ENCODE data around the gene AUTS2.

AUTS2 gene

DNA sequence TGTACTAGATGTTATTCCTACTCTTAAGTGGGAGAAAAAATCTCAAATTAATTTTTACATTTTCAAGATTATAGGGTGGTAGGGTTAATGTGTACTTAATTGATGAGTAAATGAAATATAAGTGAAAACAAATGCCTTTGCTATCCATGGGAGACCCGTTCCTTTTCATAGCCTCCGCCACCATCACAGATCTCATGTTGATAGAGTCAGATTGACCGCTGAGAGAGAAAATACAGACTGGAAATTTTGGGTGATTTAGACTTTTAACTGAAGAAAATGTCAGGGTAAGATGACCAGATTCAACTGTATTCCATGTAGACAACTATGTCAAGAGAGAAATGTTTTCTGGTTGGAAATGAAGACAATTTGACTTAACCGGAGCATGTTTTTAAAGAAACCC lies 446.2 kb downstream of the AUTS2 start:
- TF ChIP-seq CTCF (IDR thresholded peaks at IDR 0.05; ENCODE audit: borderline replicate concordance, insufficient read depth, low read depth, low read length) = no peak

GRCh38 chr7:70044981-70045380 lies 446.7 kb downstream of the AUTS2 start:
- no peak overlapping the region for H3K4me3 ChIP-seq (ENCODE audit: low read depth, low read length)
- no peak for TF ChIP-seq CTCF (IDR thresholded peaks at IDR 0.05; ENCODE audit: borderline replicate concordance, insufficient read depth, low read depth, low read length)

More for the DNA sequence above, 446.2 kb downstream of the AUTS2 start:
- no peak overlapping the region for H3K4me3 ChIP-seq (ENCODE audit: low read depth, low read length)

DNA sequence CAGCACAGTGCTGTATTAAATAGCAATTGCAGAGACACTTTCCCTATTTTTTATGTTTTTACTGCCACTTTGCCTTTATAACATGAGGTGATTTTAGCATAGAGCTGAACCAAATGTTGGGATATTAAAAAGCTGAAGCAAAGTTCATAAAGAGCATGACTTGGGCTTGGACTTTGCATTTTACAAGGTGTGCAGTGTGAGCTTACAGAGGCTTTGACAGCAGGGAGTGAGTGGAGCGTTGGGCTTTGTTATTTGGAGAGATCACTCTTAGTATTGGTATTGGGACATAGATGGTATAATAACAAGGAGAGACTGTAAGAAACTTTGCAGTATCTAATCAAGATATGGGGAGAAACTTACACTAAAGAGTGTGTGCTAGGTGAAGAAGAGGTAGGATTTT lies 449.1 kb downstream of the AUTS2 start:
- no peak for TF ChIP-seq CTCF (IDR thresholded peaks at IDR 0.05; ENCODE audit: borderline replicate concordance, insufficient read depth, low read depth, low read length)

DNA sequence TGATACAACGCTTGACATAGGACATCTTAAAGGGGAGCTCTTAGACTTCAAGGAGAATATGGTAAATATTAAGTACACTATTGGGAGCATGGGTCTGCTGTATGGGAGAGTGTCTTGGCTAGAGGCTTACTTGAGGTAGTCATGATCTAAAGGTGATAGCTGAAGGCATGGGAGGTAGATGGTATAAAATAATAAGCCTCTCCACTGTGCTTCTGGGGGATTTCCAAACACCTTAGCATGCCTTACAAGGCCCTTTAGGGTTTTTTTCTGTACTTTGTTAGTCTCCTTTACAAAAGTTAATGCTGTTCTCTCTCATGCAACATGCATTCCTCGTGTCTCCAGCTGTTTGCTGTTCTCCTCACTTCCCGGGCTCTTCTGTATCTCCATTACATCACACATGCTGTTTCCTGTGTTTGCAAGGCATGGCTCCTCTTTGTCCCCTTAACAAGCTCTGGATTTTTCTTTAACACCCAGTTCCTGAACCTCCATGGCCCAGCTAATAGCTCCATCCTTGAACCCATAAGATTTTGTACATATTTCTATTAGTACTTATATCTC lies 449.7 kb downstream of the AUTS2 start:
- no peak for TF ChIP-seq CTCF (IDR thresholded peaks at IDR 0.05; ENCODE audit: borderline replicate concordance, insufficient read depth, low read depth, low read length)
- H3K4me3 ChIP-seq (ENCODE audit: low read depth, low read length) = no peak overlapping the region

More for the DNA sequence above, 449.1 kb downstream of the AUTS2 start:
- no peak overlapping the region for H3K4me3 ChIP-seq (ENCODE audit: low read depth, low read length)

GRCh38 chr7:70051726-70052125 lies 453.5 kb downstream of the AUTS2 start:
- TF ChIP-seq CTCF (IDR thresholded peaks at IDR 0.05; ENCODE audit: borderline replicate concordance, insufficient read depth, low read depth, low read length) = no peak
- no peak overlapping the region for H3K4me3 ChIP-seq (ENCODE audit: low read depth, low read length)

DNA sequence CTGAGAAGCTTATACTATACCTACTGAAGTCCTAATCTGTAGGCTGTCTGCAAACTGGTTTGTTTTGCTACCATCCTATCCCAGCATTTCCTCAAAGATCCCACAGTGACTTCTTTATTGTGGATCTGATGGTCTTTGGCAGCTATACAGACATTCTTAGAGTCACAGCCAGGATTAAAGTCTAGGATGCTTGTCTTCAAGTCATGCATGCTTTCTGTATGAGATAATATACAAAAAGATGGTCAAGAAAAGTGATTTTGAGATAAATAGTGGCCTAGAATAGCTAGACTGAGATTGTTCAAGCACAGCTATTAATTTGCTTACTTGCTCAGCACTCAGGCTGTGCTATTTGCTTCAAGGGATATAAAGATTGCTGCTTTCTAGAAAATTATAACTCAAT lies 454.4 kb downstream of the AUTS2 start:
- TF ChIP-seq CTCF (IDR thresholded peaks at IDR 0.05; ENCODE audit: borderline replicate concordance, insufficient read depth, low read depth, low read length) = no peak
- H3K4me3 ChIP-seq (ENCODE audit: low read depth, low read length) = no peak overlapping the region

GRCh38 chr7:70053421-70053820 lies 455.1 kb downstream of the AUTS2 start:
- TF ChIP-seq CTCF (IDR thresholded peaks at IDR 0.05; ENCODE audit: borderline replicate concordance, insufficient read depth, low read depth, low read length) = no peak
- no peak overlapping the region for H3K4me3 ChIP-seq (ENCODE audit: low read depth, low read length)

All from GM12875 (cell line).